Stimulated activated CD4-positive, alpha-beta T cell treated with anti-CD3 and anti-CD28 coated beads, Interleukin-2, amount 100 ng/mL, for 24 hours (primary cell): ENCODE results near the gene VWF.
A peak's percentile ranks its signal among the peaks of the same experiment; 100 is the strongest.
"Not testable (repeated sequence)": the region's sequence is repeated elsewhere in the genome, so short reads cannot be mapped to it uniquely, and the experiment has no call there.

Experiments used
- DNase-seq, 2 donors: peaks; one replicate each; pipeline ENCODE4 v3.0.0-alpha.2; 2020

Gene VWF

GRCh38 chr12:6124411-6125309, at the start of gene VWF:
TSS of gene VWF (minus strand) at chr12:6124670. CDS start at chr12:6123196, 1,474 bp downstream.
- DNase-seq: no peak

- no peak for DNase-seq
Measured at GRCh38 chr12:6172862-6173261, 48.4 kb upstream of the VWF start.

- DNase-seq: no peak
Measured at GRCh38 chr12:6172086-6172485, 47.6 kb upstream of the VWF start.

GRCh38 chr12:6171409-6172015, 47.0 kb upstream of the VWF start:
- DNase-seq: no peak

GRCh38 chr12:6167327-6168280, 43.1 kb upstream of the VWF start:
- peak; percentile 65 to 71 for DNase-seq

DNA sequence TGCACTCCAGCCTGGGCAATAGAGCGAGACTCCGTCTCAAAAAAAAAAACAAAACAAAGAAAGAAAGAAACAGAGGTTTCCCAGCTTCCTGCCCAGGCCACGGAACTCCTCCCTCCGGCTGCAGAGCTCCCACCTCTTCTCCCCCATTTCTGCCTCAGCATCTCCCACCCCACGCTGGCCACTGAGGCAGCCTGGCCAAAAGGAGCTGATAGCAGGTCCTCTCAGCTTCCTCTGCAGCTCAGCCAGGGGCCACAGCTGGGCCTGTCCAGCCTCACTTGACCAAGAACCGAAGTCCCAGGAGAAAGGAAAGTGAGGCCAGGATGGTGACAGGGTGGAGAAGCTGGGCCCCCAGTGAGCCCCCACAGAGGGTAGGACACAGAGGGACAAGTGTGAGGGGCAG, 42.3 kb upstream of the VWF start:
- DNase-seq: no peak

DNA sequence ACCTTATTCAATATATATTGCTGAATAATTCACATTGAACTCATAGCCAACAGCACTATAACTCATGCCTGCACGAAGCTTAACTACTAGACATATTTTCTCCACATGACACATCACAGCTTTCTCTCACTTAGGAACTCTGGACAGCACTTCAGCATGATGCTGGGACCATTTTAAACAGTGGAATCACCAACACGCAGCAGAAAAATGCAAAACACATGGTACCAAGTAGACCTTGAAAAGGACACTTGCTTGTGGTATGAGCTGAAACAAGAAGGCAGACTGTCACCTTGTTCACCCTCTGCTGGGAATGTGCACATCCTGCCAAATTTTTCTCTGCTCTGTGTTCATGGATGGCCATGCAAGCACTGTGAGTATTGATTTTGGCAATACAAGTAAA, 40.9 kb upstream of the VWF start:
- DNase-seq: no peak

DNA sequence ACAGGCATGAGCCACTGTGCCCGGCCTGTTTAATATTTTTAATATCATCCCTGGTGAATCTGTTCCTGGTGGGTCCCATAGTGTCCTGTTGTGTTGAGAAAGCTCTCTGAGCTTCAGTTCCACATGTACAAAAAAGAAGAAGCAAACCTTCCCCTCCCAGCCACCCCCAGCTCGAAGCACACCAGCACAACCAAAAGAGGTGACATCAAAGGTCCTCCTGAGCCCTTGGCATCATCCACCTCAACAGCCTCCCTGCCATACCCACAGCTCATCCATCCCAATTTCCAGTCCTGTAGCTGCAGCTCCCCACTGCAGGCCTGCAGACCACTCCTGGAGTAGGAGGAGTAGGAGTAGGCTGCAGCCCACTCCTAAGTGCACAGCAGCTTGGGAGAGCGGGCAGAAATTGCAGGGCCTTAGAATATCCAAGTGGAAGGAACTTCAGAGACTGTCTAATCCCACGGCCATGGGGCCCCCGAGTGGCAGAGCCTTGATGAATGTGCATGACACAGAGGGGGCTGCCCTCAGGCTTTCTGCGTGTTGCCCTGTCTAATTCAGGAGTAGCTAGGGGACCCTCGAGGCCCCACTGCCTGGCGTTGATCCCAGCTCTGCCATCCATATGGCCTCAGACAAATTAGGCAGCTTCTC, 39.1 kb upstream of the VWF start:
- no peak for DNase-seq

GRCh38 chr12:6161124-6161882, 36.8 kb upstream of the VWF start:
- no peak for DNase-seq

GRCh38 chr12:6160049-6160649, 35.7 kb upstream of the VWF start:
- not testable (repeated sequence) for DNase-seq

DNA sequence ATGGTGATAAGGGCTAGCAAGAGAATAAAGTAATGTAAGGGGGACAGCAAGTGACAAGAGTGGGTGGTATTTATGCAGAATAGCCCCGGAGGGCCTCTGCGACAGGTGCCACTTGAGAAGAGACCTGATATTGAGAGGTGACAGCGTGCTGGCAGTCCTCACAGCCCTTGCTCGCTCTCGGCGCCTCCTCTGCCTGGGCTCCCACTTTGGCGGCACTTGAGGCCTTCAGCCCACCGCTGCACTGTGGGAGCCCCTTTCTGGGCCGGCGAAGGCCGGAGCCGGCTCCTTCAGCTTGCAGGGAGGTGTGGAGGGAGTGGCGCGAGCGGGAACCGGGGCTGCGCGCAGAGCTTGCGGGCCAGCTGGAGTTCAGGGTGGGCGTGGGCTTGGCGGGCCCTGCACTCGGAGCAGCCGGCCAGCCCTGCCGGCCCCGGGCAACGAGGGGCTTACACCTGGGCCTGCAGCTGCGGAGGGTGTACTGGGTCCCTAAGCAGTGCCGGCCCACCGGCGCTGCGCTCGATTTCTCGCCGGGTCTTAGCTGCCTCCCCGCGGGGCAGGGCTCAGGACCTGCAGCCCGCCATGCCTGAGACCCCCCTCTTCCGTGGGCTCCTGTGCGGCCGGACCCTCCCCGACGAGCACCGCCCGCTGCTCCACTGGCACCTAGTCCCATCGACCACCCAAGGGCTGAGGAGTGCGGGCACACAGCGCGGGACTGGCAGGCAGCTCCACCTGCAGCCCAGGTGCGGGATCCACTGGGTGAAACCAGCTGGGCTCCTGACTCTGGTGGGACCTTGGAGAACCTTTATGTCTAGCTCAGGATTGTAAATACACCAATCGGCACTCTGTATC, 34.9 kb upstream of the VWF start:
- DNase-seq: not testable (repeated sequence)

- no peak for DNase-seq
Measured at GRCh38 chr12:6158749-6159148, 34.3 kb upstream of the VWF start.

- no peak for DNase-seq
Measured at GRCh38 chr12:6158255-6158654, 33.8 kb upstream of the VWF start.

DNA sequence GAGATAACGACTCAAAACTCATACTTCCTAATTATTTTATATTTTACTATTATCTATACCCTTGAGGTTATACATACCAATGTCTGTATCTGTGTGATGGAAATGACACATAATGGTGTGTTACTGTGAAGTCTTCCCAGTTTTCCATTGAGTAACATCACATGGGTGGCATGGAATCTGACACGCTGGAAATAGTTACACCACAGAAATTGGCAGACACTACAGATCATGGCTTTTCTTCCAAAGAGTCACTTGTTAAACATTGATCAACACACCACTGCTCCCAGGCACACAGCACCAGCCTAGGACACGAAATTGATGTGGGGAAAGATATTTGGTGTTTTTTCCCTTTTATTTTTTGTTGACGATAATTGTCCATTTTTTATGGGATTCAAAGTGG, 33.0 kb upstream of the VWF start:
- no peak for DNase-seq

- no peak for DNase-seq
Measured at GRCh38 chr12:6154730-6155459, 30.4 kb upstream of the VWF start.

GRCh38 chr12:6148722-6149121, 24.3 kb upstream of the VWF start:
- DNase-seq: not testable (repeated sequence)

- DNase-seq: no peak
Measured at GRCh38 chr12:6148061-6148460, 23.6 kb upstream of the VWF start.

- no peak for DNase-seq
Measured at GRCh38 chr12:6146951-6147350, 22.5 kb upstream of the VWF start.

DNA sequence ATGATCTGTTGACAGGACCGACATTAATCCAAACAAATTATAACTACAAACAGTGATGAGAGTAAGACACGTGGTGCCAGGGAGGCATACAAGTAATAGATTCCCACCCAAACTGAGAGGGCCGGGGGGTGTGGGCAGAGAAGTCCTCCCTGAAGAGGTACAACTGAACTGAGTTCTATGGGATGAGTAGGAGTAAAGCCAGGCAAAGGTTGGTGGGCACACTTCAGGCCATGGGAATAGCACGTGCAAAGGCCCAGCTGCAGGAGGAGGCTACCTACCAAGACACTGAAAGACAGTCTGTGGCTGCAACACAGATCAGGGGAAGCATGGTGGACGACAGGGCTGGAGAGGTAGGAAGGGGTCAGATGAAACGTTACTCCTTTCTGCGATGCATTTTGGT, 22.0 kb upstream of the VWF start:
- DNase-seq: no peak

DNA sequence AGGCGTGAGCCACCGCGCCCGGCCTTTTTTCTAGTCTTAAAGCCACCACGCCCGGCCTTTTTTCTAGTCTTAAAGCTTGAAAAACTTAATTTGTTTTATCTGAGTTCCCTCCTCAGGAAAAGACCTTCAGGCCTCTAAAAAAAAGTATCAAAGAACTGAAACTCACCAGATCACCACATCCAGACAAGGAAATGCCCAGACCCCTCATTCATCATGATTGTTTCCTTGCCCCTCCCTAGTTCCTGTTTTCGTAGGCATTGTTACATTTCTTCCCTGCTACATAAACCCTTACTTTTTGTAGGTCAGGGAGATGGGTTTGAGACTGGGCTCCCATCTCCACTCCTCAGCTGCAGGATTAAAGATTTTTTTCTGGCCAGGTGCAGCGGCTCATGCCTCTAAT, 21.1 kb upstream of the VWF start:
- DNase-seq: no peak
